HG02840 (cell line): Measurements from ENCODE around the gene NTRK1.

Experiments
- ATAC-seq: cut with Tn5 transposase; IDR thresholded peaks from one replicate; pipeline ENCODE4 v1.9.1; 2021; ENCODE audit warnings: mild to moderate bottlenecking, moderate library complexity, moderate number of reproducible peaks; ENCODE audit not compliant: unreplicated experiment, low FRiP score

The NTRK1 gene

GRCh38 chr1:156860628-156861423 is at the start of gene NTRK1:
Gene NTRK1 (plus strand): TSS chr1:156860865. CDS start chr1:156860935, 70 bp downstream.
- no peak for ATAC-seq

GRCh38 chr1:156811168-156811567 is 49.5 kb upstream of the NTRK1 start:
- no peak for ATAC-seq

DNA sequence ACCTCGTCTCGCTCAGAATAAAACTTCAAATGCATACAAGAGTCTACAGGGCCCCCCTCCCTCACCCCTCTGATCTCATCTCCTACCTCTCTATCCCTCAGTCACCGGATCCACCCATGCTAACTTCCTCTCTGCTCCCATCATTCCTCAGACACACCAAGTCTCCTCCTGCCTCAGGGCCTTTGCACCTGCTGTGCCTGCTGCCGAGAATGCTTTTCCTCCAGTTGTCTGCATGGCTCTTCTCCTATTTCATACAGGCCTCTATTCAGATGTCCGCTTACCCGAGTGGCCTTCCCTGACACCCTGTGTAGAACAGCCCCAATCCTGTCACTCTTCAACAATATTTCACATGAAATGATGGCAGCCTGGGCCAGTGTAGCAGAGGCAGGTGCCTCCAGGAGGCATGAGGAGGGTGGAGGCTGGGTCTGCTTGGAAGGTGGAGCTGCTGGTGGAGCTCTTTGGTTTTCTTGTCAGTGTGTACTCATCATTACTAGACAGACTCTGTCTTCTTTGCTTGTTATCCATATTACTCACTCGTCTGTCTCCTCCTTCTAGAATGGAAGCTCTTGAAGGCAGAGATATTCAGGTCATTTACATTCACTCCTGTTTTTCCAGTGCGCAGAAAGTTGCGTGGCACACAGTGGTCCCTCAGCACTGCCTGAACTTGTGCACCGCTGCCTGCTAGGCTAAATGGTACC is 48.2 kb upstream of the NTRK1 start:
- ATAC-seq: no peak

DNA sequence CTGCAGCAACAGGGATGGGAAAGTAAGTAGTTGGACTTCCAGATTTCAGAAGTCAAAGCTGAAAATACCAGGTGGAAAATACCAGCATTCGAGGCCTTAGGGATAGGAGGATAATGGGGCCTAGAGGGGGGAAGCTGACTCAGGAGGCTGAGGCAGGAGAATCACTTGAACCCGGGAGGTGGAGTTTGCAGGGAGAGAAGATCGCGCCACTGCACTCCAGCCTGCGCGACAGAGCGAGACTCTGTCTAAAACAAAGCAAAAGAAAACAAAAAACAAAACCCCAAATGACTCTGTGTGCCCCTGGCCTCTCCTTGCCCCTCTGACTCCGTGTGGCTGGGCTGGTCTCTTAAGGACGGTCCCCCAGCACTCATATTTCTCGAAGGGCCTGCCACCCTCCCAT is 47.4 kb upstream of the NTRK1 start:
- no peak for ATAC-seq

GRCh38 chr1:156813750-156814570 is 46.7 kb upstream of the NTRK1 start:
- ATAC-seq: no peak

DNA sequence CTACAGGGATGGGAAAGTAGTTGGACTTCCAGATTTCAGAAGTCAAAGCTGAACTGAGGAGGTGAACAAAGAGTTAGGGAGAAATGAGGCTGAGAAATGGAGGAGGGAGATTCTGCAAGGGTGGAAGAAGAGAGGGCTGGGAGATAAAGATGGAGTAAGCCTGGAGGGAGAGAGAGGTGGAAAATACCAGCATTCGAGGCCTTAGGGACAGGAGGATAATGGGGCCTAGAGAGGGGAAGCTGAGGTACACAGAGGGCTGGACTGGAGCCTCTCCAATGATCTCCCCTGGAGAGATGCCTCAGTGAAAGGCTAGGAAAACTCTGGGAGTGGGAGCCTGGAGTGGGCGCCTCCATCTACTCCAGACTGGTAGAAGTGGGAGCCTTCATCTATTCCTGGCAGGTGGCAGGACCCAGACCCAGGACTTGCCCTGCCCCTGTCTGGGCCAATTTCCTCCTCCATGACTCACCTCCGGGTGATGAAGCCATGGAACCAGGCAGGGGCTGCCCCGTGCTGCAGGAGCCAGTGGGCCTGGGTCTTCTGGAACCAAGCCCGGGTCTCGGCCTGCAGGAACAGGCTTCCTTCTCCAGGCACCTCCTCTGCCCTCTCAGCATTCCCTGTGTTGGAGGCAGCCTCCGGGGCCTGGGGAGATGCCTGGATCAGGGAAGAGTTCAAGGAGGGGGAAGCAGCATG is 45.9 kb upstream of the NTRK1 start:
- no peak for ATAC-seq

- ATAC-seq: no peak
Observed at GRCh38 chr1:156815307-156815826, 45.3 kb upstream of the NTRK1 start.

GRCh38 chr1:156815961-156816422 is 44.7 kb upstream of the NTRK1 start:
- ATAC-seq: no peak

DNA sequence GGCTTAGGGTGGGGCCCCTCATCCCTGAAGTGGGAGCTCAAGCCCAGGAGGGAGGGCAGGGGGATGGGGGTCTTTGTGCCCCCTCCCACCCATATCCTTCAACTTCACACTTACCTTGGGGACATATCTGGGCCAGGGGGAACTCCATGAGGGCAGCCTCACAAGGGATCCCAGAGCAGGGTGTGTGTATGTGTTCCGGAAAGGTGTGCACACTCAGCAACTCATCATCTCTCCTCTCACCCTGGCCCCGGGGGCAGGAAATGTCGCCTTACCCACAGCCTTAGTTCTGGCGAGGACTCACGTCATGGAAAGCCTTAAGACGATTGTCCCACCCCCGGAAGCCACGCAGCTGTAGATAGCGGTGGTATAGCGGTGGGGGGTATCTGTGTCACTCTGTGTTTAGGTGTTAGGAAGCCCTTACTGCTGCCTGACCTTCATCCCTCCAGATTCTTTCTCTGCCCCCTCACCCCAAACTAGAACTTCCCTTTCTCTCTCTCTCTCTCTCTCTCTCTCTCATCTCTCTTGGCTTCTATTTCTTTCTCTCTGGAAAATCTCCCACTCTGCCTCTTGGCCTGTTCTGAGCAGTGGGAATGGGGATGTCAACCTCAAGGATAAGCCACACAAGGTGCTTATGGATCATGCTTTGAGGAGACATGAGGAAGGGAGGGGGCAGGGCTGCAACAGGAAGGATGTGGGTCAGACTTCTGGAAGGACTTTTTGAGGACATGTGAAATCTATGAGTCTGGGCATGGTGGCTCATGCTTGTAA is 43.9 kb upstream of the NTRK1 start, which contains the start of gene SH2D2A:
Gene SH2D2A, minus strand, starts transcription at position 288 of the 768 bp plus-strand sequence. Its CDS starts 140 bp downstream, at position 148.
- no peak for ATAC-seq

DNA sequence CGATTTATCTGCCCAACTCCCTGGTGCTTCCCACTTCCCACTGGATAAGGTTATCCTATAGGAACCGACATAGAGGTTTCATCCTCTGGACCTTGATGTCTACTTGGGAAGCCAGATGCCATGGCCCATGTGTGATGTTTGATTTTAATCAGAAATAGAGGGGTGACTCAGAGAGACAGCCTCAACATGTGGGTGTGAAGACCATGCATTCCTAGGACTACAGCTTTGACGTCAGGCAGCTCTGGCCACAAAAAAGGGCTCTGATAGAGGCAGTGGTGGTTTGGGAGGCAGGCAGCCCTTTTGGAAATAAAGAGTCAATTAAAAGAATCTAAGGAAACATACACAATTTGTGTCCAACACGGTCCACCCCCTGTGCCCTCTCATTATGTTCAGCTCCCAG is 38.9 kb upstream of the NTRK1 start:
- no peak for ATAC-seq

- no peak for ATAC-seq
Observed at GRCh38 chr1:156822680-156823079, 38.0 kb upstream of the NTRK1 start.

DNA sequence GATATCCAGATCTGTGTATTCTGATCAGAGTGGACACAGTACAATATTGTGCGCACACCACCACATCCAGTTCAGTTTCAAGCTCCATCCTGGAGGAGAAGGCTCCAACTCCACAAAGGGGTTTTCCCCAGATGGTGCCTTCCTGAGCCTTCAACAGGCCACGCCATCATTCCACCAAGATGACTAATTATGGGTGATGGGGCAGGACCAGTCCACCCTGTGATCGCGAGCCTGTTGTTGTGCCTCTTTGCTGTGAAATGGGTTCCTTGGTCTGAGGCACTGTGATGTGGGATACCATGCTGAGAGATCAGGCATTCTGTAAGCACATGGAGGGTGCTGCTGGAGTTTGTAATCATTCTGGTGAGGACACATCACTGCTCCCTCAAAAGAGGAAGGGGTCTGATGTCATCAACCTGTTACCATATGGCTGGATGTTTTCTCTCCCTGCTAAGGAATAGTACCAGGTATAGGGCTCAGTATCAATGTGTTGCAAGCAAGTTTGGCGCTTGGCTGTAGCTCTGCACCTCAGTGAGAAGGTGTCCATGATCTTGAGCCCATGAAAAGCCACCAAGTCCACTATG is 37.4 kb upstream of the NTRK1 start:
- ATAC-seq: no peak

DNA sequence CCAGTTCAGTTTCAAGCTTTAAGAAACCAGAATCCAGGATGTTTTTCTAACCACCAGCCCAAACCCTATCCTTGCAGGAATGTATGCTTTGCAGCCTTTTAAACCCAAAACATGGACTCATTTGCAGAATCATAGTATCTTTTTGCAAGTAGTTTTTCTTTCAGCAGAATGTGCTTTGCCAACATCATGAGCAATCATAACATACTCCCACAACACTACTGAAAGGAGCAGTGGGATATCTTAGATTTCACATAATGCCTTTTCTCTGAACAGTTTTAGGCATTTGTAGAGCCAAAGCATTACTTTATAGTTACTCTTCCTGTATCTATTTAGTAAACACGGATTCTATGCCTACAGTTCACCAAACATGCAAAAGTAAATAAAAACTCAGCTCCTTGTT is 34.0 kb upstream of the NTRK1 start:
- no peak for ATAC-seq

DNA sequence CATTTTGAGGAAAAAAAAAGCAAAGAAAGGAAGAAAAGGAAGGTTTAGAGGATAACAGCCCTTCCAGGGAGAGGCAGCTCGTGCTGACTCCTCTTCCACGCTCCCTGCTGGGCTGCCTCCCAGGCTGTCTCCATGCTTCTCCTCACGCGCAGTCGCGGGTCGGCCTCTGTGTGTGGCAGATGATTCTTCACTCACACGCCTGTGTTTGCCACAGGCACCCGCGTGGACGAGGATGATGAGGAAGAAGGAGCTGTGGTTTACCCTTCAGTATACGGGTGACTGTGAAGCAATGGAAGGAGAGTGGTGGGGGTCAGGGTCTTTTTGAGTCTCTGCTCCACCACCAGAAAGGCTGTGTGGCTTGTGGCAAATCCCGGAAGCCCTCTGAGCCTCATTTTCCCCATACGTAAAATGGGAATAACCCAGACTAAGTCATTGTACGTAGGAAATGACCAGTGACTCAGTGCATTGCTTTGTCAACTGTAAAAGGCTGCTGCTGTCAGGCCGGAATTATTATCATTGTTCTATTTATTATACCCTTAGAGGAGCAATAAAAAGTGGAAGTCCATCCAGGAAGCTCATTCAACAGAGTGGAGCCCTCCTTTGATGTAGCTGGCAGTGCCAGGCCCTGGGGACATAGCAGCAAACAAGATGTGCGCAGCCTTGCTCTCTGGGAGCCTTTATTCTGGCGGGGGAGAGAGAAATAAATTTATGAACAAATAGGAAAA is 32.1 kb upstream of the NTRK1 start:
- no peak for ATAC-seq

- no peak for ATAC-seq
Observed at GRCh38 chr1:156832434-156832833, 28.2 kb upstream of the NTRK1 start.

DNA sequence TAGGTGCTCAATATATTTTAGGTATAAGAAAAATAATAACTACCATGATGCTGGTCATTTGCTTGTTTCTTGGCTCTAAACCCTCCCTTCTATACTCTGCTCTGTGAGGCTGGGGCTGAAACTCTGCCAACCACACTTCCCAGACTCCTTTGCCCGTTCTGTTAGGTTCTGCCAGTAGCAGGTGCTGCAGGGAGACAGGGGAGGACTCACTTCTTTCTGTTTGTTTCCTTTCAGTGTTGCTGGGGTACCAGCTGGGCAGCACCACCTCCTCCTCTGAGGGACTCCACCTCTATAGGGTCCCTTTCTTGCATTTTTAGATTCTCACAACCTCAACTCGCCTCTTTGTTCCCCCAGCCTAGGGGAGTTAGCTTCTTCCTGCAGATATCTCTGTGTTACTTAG is 27.1 kb upstream of the NTRK1 start:
- ATAC-seq: no peak

DNA sequence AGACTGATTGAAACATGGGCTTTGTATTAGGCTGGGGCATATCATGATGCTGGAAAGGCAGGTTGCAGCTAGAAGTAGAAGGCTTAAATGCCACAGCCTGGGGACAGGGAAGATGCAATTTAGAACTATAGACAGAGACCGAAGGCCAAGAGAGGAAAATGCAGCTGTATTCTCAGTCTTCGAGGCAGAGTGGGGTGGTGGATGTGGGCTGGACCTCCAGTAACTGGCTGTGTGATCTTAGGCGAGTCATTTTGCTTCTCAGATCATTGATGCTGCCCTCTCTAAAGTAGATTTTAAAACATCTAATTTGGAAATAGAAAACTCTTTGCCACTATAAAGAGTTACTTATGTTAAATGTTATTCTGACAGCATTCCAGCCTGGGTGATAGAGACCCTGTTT is 26.3 kb upstream of the NTRK1 start:
- no peak for ATAC-seq

- no peak for ATAC-seq
Observed at GRCh38 chr1:156836041-156836654, 24.5 kb upstream of the NTRK1 start.
